Activated naive CD8-positive, alpha-beta T cell (primary cell): ENCODE measurements around the gene C6orf136.
"Not testable (repeated sequence)": the region's sequence is repeated elsewhere in the genome, so short reads cannot be mapped to it uniquely, and the experiment has no call there.

Experiments
- H3K27ac Mint-ChIP-seq: one replicate; pipeline ENCODE4 v1.8.0; 2021; ENCODE audit warnings: mixed read lengths
- H3K27me3 Mint-ChIP-seq: one replicate; pipeline ENCODE4 v1.8.0; 2021; ENCODE audit warnings: mixed read lengths
- H3K36me3 Mint-ChIP-seq: one replicate; pipeline ENCODE4 v1.8.0; 2021; ENCODE audit warnings: mixed read lengths
- H3K4me1 Mint-ChIP-seq: one replicate; pipeline ENCODE4 v1.8.0; 2021; ENCODE audit warnings: low read depth, mixed read lengths
- H3K4me3 Mint-ChIP-seq: one replicate; pipeline ENCODE4 v1.8.0; 2021; ENCODE audit warnings: mild to moderate bottlenecking, mixed read lengths
- H3K9me3 Mint-ChIP-seq: one replicate; pipeline ENCODE4 v1.8.0; 2021; ENCODE audit warnings: low read depth, mixed read lengths

C6orf136 gene, protein sequence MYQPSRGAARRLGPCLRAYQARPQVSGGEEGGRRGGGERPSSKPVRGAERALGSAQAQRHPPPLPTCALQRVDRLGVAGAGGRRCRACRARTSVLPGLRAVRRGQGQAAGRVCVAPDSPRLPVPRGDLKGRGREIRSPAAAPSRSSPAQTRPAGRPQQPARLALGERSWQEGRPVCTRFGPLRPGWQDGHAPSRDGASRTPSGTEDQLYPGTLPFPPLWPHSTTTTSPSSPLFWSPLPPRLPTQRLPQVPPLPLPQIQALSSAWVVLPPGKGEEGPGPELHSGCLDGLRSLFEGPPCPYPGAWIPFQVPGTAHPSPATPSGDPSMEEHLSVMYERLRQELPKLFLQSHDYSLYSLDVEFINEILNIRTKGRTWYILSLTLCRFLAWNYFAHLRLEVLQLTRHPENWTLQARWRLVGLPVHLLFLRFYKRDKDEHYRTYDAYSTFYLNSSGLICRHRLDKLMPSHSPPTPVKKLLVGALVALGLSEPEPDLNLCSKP

GRCh38 chr6:30646450-30647241 is at the start of gene C6orf136:
Gene C6orf136 (plus strand): TSS chr6:30647133. CDS start chr6:30647232, 99 bp downstream.
- H3K27me3 Mint-ChIP-seq: no peaks in the 10 kb centered on the region
- H3K4me3 Mint-ChIP-seq: peak within 1 kb of the TSS; percentile 92
- H3K4me1 Mint-ChIP-seq: peaks cover 30% of the 10 kb centered on the region
- H3K9me3 Mint-ChIP-seq: no peaks in the 10 kb centered on the region
- H3K36me3 Mint-ChIP-seq: peaks cover 2% of the 10 kb centered on the region
- H3K27ac Mint-ChIP-seq: peak within 1 kb of the TSS; percentile 85

DNA sequence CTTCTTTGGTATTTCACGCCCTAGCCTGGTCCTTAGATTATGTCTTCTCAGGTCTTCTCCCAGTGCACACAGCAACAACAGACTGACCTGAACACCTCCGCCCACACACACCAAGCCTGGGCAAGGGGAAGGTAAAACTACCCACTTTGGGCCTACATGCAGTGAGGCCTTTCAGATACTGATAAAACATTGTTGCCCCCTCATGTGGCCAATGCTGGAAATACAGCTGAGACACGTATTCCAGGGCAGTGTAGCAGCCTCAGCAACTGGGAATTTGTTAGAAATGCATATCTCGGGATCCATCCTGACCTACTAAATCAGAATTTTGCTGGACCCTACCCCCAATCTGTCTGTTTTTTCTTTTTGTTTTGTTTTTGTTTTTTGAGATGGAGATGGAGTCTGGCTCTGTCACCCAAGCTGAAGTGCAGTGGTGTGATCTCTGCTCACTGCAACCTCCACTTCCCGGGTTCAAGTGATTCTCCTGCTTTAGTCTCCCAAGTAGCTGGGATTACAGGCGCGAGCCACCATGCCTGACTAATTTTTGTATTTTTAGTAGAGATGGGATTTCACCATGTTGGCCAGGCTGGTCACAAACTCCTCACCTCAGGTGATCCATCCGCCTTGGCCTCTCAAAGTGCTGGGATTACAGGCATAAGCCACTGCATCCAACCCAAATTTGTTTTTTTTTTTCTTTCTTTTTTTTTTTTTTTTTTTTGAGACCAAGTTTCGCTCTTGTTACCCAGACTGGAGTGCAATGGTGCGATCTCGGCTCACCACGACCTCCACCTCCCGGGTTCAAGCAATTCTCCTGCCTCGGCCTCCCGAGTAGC is 49.4 kb upstream of the C6orf136 start:
- H3K27me3 Mint-ChIP-seq, H3K4me3 Mint-ChIP-seq, H3K36me3 Mint-ChIP-seq, H3K27ac Mint-ChIP-seq, H3K9me3 Mint-ChIP-seq: not testable (repeated sequence)
- peaks cover 11% of the 10 kb centered on the region for H3K4me1 Mint-ChIP-seq

DNA sequence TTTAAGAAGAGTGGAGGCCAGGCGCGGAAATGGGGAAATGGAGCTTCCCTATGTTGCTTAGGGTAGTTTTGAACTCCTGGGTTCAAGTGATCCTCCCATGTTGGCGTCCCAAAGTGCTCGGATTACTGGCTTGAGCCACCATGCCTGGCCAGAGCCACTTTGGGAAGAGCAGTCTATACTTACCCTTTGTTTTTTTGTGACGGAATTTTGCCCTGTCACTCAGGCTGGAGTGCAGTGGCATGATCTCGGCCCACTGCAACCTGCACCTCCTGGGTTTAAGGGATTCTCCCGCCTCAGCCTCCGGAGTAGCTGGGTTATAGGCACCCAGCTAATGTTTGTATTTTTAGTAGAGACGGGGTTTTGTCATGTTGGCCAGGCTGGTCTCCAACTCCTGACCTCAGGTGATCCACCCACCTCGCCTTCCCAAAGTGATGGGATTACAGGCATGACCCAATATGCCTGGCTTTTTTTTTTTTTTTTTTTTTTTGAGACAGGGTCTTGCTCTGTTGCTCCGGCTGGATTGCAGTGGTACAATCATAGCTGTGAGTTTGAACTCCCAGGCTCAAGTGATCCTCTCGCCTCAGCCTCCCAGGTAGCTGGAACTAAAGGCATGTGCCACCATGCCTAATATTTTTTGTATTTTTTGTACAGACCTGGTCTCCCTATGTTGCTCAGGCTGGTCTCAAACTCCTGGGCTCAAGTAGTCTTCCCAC is 47.9 kb upstream of the C6orf136 start:
- Mint-ChIP-seq H3K9me3 (no peaks in the 10 kb centered on the region), H3K27ac (no peak overlapping the region), H3K4me1 (peaks cover 21% of the 10 kb centered on the region), H3K36me3 (peaks cover 10% of the 10 kb centered on the region), H3K27me3 (no peaks in the 10 kb centered on the region), H3K4me3 (no peak overlapping the region)

- no peak overlapping the region for H3K4me3 Mint-ChIP-seq
- no peaks in the 10 kb centered on the region for H3K9me3 Mint-ChIP-seq
- H3K27ac Mint-ChIP-seq: no peak overlapping the region
- H3K36me3 Mint-ChIP-seq: peaks cover 9% of the 10 kb centered on the region
- peaks cover 21% of the 10 kb centered on the region for H3K4me1 Mint-ChIP-seq
- no peaks in the 10 kb centered on the region for H3K27me3 Mint-ChIP-seq
Observed at GRCh38 chr6:30599625-30600324, 47.2 kb upstream of the C6orf136 start.

- H3K9me3 Mint-ChIP-seq: no peaks in the 10 kb centered on the region
- H3K27me3 Mint-ChIP-seq: no peaks in the 10 kb centered on the region
- H3K4me1 Mint-ChIP-seq: peaks cover 21% of the 10 kb centered on the region
- H3K27ac Mint-ChIP-seq: peak overlapping the region; percentile 41
- peaks cover 8% of the 10 kb centered on the region for H3K36me3 Mint-ChIP-seq
- H3K4me3 Mint-ChIP-seq: no peak overlapping the region
Observed at GRCh38 chr6:30600451-30600961, 46.4 kb upstream of the C6orf136 start.

- Mint-ChIP-seq H3K4me1 (peaks cover 24% of the 10 kb centered on the region), H3K36me3 (peaks cover 10% of the 10 kb centered on the region), H3K27ac (peak overlapping the region; percentile 34), H3K4me3 (no peak overlapping the region), H3K9me3 (no peaks in the 10 kb centered on the region), H3K27me3 (no peaks in the 10 kb centered on the region)
Observed at GRCh38 chr6:30601436-30601814, 45.5 kb upstream of the C6orf136 start.

- Mint-ChIP-seq H3K36me3 (peaks cover 10% of the 10 kb centered on the region), H3K4me3 (no peak overlapping the region), H3K4me1 (peaks cover 27% of the 10 kb centered on the region), H3K27me3 (no peaks in the 10 kb centered on the region), H3K27ac (no peak overlapping the region), H3K9me3 (no peaks in the 10 kb centered on the region)
Observed at GRCh38 chr6:30601815-30602641, 44.9 kb upstream of the C6orf136 start.

DNA sequence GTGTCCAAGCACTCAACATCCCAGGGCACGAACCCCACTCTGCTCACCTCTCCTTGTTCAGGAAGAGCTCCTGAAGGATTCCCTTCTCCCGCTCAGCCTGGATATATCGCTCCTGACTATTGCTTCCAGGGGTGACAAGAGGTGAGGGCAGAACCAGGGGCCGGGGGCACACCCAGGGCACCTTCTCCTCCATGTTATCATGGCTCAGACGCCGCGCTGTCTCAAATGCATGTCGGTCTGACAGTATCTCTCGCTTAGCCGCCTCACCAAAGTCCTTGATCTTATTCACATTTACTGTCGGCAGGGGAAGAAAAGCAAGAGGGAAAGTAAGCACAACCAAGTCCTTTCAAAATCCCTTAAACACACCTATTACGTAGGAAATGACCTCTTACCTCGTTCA is 43.0 kb upstream of the C6orf136 start:
- Mint-ChIP-seq H3K4me1 (peaks cover 32% of the 10 kb centered on the region), H3K36me3 (peaks cover 16% of the 10 kb centered on the region), H3K27ac (peak overlapping the region; percentile 66), H3K27me3 (no peaks in the 10 kb centered on the region), H3K9me3 (no peaks in the 10 kb centered on the region), H3K4me3 (no peak overlapping the region)

DNA sequence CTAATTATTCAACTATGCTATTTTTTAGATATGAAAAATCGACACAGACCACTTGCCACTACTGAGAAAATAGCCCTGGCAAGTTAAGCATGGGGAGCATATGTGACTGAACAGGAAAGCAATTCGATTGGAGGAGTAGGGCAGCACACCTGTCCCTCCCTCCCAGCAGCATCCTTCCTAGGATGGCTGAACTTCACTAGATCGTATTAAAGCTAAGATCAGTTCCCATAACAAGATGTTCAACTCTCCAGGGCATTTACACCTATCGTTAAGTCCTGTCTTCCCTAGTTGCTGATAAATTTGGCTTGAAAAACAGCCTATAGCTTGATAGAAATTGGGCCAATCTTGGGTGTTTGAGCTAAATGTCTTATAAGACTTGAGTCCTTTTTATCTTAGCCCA is 36.9 kb upstream of the C6orf136 start:
- H3K4me1 Mint-ChIP-seq: peaks cover 74% of the 10 kb centered on the region
- no peaks in the 10 kb centered on the region for H3K9me3 Mint-ChIP-seq
- H3K27me3 Mint-ChIP-seq: no peaks in the 10 kb centered on the region
- H3K36me3 Mint-ChIP-seq: peaks cover 19% of the 10 kb centered on the region
- H3K4me3 Mint-ChIP-seq: no peak overlapping the region
- H3K27ac Mint-ChIP-seq: peak overlapping the region; percentile 100

GRCh38 chr6:30611150-30611855 is 35.6 kb upstream of the C6orf136 start:
- Mint-ChIP-seq H3K4me3 (peak overlapping the region; percentile 9), H3K36me3 (peaks cover 26% of the 10 kb centered on the region)

GRCh38 chr6:30611856-30612194 is 35.1 kb upstream of the C6orf136 start:
- peak overlapping the region; percentile 21 for H3K4me3 Mint-ChIP-seq
- H3K9me3 Mint-ChIP-seq: no peaks in the 10 kb centered on the region
- no peaks in the 10 kb centered on the region for H3K27me3 Mint-ChIP-seq
- H3K36me3 Mint-ChIP-seq: peaks cover 31% of the 10 kb centered on the region
- peak overlapping the region; percentile 100 for H3K27ac Mint-ChIP-seq
- H3K4me1 Mint-ChIP-seq: peaks cover 67% of the 10 kb centered on the region

More at GRCh38 chr6:30611150-30611855, 35.6 kb upstream of the C6orf136 start:
- Mint-ChIP-seq H3K27ac (peak overlapping the region; percentile 100), H3K9me3 (no peaks in the 10 kb centered on the region), H3K4me1 (peaks cover 72% of the 10 kb centered on the region), H3K27me3 (no peaks in the 10 kb centered on the region)

DNA sequence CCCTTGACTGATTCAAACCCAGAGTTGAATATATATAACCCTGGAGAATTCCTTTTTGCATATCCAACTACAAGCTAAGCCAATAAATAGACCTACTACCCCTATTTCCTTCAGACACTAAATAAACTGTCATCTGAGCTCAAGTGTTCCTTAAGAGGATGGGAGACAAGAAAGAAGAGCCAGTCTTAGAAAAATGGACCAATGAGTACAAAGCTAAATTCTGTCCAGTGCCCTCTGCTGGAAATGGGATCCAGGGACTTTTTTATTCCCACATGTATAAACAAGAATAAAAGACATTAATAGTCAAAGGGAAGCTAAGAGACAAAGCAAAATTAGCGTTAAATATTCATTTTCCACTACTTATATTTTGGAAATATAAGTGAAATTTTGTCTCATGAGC is 34.7 kb upstream of the C6orf136 start:
- peaks cover 34% of the 10 kb centered on the region for H3K36me3 Mint-ChIP-seq
- H3K27me3 Mint-ChIP-seq: no peaks in the 10 kb centered on the region
- peak overlapping the region; percentile 100 for H3K27ac Mint-ChIP-seq
- peak overlapping the region; percentile 21 for H3K4me3 Mint-ChIP-seq
- H3K9me3 Mint-ChIP-seq: no peaks in the 10 kb centered on the region
- H3K4me1 Mint-ChIP-seq: peaks cover 67% of the 10 kb centered on the region
